Transverse colon (tissue), 3 donors: ENCODE results near the gene PIK3CG.

Source experiments
- POLR2A ChIP-seq: fragments of 450-650 bp; IDR thresholded peaks from one replicate; pipeline ENCODE4 v1.6.1; 2016; ENCODE audit warnings: antibody characterized with exemption, mild to moderate bottlenecking, moderate library complexity
- TF ChIP-seq, protein P1 (sequence below), 5 experiments: fragments of 200-600 bp in 3 of 5; fragments of 450-650 bp in 2 of 5; sonication (generic) in 3 of 5; IDR thresholded peaks; 1 replicate in 2 of 5; 2 replicates in 3 of 5; pipeline ENCODE4 v1.5.1; 2016 to 2017; ENCODE audit warnings: antibody characterized with exemption in 5 of 5, inconsistent platforms in 3 of 5, mild to moderate bottlenecking in 2 of 5, moderate library complexity in 1 of 5

DNA sequence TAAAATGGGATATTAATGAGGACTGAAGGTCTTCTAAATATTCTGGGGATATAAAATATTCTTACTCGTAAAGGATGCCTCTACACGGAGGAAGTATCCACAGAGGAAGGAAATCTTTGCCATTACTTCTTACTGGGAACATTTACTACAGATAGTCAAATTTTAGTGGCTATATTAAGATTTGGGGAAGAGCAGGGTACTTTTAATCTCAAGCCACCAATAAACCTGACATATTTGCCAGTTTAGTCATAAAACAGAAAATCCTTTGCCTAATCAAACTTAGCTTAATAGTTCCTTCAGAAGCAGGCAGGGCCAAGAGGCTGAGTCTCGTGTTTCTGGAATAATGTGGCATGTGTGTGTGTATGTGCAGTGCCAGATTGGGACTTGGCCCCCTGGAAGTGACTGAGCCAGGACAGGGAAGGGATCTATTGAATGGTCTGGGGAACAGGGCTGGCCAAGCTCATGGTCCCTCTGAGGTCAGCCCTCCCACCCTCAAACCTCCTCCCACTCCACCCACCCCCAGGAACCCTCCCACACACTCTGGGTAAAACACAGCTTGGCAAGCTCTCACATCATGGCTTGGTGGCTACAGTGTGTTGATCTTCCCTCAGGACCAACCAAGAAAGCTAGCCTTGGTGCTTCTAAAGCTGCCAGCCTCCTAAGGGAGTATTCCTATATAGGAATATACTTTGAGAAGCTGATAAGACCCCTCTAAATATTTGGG lies 1.6 kb upstream of the PIK3CG start:
- TF ChIP-seq POLR2A = no peak
- TF ChIP-seq, protein P1, sequence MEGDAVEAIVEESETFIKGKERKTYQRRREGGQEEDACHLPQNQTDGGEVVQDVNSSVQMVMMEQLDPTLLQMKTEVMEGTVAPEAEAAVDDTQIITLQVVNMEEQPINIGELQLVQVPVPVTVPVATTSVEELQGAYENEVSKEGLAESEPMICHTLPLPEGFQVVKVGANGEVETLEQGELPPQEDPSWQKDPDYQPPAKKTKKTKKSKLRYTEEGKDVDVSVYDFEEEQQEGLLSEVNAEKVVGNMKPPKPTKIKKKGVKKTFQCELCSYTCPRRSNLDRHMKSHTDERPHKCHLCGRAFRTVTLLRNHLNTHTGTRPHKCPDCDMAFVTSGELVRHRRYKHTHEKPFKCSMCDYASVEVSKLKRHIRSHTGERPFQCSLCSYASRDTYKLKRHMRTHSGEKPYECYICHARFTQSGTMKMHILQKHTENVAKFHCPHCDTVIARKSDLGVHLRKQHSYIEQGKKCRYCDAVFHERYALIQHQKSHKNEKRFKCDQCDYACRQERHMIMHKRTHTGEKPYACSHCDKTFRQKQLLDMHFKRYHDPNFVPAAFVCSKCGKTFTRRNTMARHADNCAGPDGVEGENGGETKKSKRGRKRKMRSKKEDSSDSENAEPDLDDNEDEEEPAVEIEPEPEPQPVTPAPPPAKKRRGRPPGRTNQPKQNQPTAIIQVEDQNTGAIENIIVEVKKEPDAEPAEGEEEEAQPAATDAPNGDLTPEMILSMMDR (IDR thresholded peaks at IDR 0.05) = no peak
